ENCODE results near the gene CD83. TPM values are rescaled to one million over a fixed set of nuclear protein-coding genes. Genes with fewer than 3 reads are reported as not detected.

Gene CD83
- total and polyA plus RNA-seq, 9 of the 15 experiments (the other 6 are each of a cell fraction or from before 2014, with no cell fraction given): 2.5 to 4.1 (median 3.4) TPM

- TF ChIP-seq FOSL1 (tag; conservative IDR thresholded peaks at IDR 0.05) (peak; percentile 86), NELFE (IDR thresholded peaks at IDR 0.05; ENCODE audit: insufficient read depth, insufficient read length) (no peak), TRIM28 (IDR thresholded peaks at IDR 0.05) (no peak), KLF10 (CRISPR knock-in tag; IDR thresholded peaks at IDR 0.05) (peak; percentile 44; the same call in 1 of the 2 replicates), GATAD2B (IDR thresholded peaks at IDR 0.05; ENCODE audit: borderline replicate concordance) (no peak), ZNF41 (CRISPR knock-in tag; conservative IDR thresholded peaks at IDR 0.05) (peak; percentile 92), GTF2A2 (tag; IDR thresholded peaks at IDR 0.05) (peak; percentile 88), NEUROD1 (IDR thresholded peaks at IDR 0.05; ENCODE audit: borderline replicate concordance, low read depth, low read length, partially characterized antibody) (no peak), E2F4 (CRISPR knock-in tag; IDR thresholded peaks at IDR 0.05; ENCODE audit: low read depth) (no peak), SETDB1 (IDR thresholded peaks at IDR 0.05; ENCODE audit: low read length) (no peak), STAT6 (CRISPR knock-in tag; IDR thresholded peaks at IDR 0.05) (no peak), CBFA2T3 (IDR thresholded peaks at IDR 0.05) (no peak), MEF2D (tag; conservative IDR thresholded peaks at IDR 0.05; ENCODE audit: low read depth) (peak; percentile 92), CBX3 (IDR thresholded peaks at IDR 0.05; ENCODE audit: borderline replicate concordance in 1 of 2, low read length in 2 of 2) (no peak), KLF6 (CRISPR knock-in tag; IDR thresholded peaks at IDR 0.05; ENCODE audit: borderline replicate concordance) (peak; percentile 97), ZNF384 (IDR thresholded peaks at IDR 0.05; ENCODE audit: low read depth, low read length) (no peak), DIDO1 (tag; IDR thresholded peaks at IDR 0.05; ENCODE audit: low read depth) (peak; percentile 91), RAD51 (IDR thresholded peaks at IDR 0.05; ENCODE audit: borderline replicate concordance, low read depth) (no peak), CBX1 (IDR thresholded peaks at IDR 0.05; ENCODE audit: low read depth) (no peak), TSHZ1 (CRISPR knock-in tag; IDR thresholded peaks at IDR 0.05) (peak; percentile 92), GTF2E2 (tag; IDR thresholded peaks at IDR 0.05) (peak; percentile 18; the same call in 1 of the 2 replicates), ZNF354B (CRISPR knock-in tag; IDR thresholded peaks at IDR 0.05) (peak; percentile 79)
These were observed 40.2 kb upstream of the CD83 start (continued) for GRCh38 chr6:14077193-14077867.

All from K562 (cell line).